ENCODE data around the gene PDCD1.
A peak's percentile ranks its signal among the peaks of the same experiment; 100 is the strongest.

GRCh38 chr2:241859436-241860183, 916 bp upstream of the PDCD1 start:
- TF ChIP-seq CTCF (IDR thresholded peaks at IDR 0.05; ENCODE audit: low read depth, low read length, poor library complexity, severe bottlenecking), result peak; percentile 41
- TF ChIP-seq EZH2phosphoT487 (IDR thresholded peaks at IDR 0.05; ENCODE audit: borderline replicate concordance, low read length), result no peak
